ENCODE data around the gene CD2BP2. TPM values are rescaled to one million over a fixed set of nuclear protein-coding genes. Genes with fewer than 3 reads are reported as not detected.
A peak's percentile ranks its signal among the peaks of the same experiment; 100 is the strongest.
"Not testable (repeated sequence)": the region's sequence is repeated elsewhere in the genome, so short reads cannot be mapped to it uniquely, and the experiment has no call there.

The CD2BP2 gene
- total RNA-seq, 1 donor from 2014 or later: 77.8 TPM

GRCh38 chr16:30397776-30398660 lies 42.9 kb upstream of the CD2BP2 start:
- Mint-ChIP-seq H3K4me1 (ENCODE audit: low read depth, unreplicated experiment) (peaks cover 30% of the 10 kb centered on the region), H3K4me3 (ENCODE audit: unreplicated experiment) (no peak overlapping the region), H3K9me3 (ENCODE audit: unreplicated experiment) (peaks cover 28% of the 10 kb centered on the region), H3K27me3 (ENCODE audit: unreplicated experiment) (peaks cover 22% of the 10 kb centered on the region), H3K27ac (ENCODE audit: unreplicated experiment) (peak overlapping the region; percentile 88), H3K36me3 (ENCODE audit: unreplicated experiment) (peaks cover 5% of the 10 kb centered on the region)
- TF ChIP-seq CTCF (IDR thresholded peaks at IDR 0.05; ENCODE audit: partially characterized antibody, unreplicated experiment): no peak
- no peak for DNase-seq

GRCh38 chr16:30397056-30397455 lies 41.9 kb upstream of the CD2BP2 start:
- Mint-ChIP-seq H3K36me3 (ENCODE audit: unreplicated experiment) (peaks cover 5% of the 10 kb centered on the region), H3K27me3 (ENCODE audit: unreplicated experiment) (peaks cover 24% of the 10 kb centered on the region), H3K9me3 (ENCODE audit: unreplicated experiment) (peaks cover 28% of the 10 kb centered on the region), H3K4me1 (ENCODE audit: low read depth, unreplicated experiment) (peaks cover 30% of the 10 kb centered on the region), H3K27ac (ENCODE audit: unreplicated experiment) (peak overlapping the region; percentile 81), H3K4me3 (ENCODE audit: unreplicated experiment) (peak overlapping the region; percentile 93)
- no peak for DNase-seq
- no peak for TF ChIP-seq CTCF (IDR thresholded peaks at IDR 0.05; ENCODE audit: partially characterized antibody, unreplicated experiment)

- H3K36me3 Mint-ChIP-seq (ENCODE audit: unreplicated experiment); DNase-seq: not testable (repeated sequence)
- Mint-ChIP-seq H3K9me3 (ENCODE audit: unreplicated experiment) (peaks cover 26% of the 10 kb centered on the region), H3K4me1 (ENCODE audit: low read depth, unreplicated experiment) (peaks cover 30% of the 10 kb centered on the region), H3K4me3 (ENCODE audit: unreplicated experiment) (peak overlapping the region; percentile 93), H3K27ac (ENCODE audit: unreplicated experiment) (peak overlapping the region; percentile 98), H3K27me3 (ENCODE audit: unreplicated experiment) (peaks cover 22% of the 10 kb centered on the region)
Measured at GRCh38 chr16:30396627-30397026, 41.5 kb upstream of the CD2BP2 start.

GRCh38 chr16:30395992-30396585 lies 41.0 kb upstream of the CD2BP2 start:
- Mint-ChIP-seq H3K27me3 (ENCODE audit: unreplicated experiment) (peaks cover 19% of the 10 kb centered on the region), H3K36me3 (ENCODE audit: unreplicated experiment) (peaks cover 5% of the 10 kb centered on the region), H3K4me3 (ENCODE audit: unreplicated experiment) (peak overlapping the region; percentile 93), H3K9me3 (ENCODE audit: unreplicated experiment) (peaks cover 20% of the 10 kb centered on the region), H3K27ac (ENCODE audit: unreplicated experiment) (peak overlapping the region; percentile 98), H3K4me1 (ENCODE audit: low read depth, unreplicated experiment) (peaks cover 30% of the 10 kb centered on the region)
- DNase-seq: no peak
- no peak for TF ChIP-seq CTCF (IDR thresholded peaks at IDR 0.05; ENCODE audit: partially characterized antibody, unreplicated experiment)

- DNase-seq: peak; percentile 87
- H3K9me3 Mint-ChIP-seq (ENCODE audit: unreplicated experiment): peaks cover 17% of the 10 kb centered on the region
- peaks cover 5% of the 10 kb centered on the region for H3K36me3 Mint-ChIP-seq (ENCODE audit: unreplicated experiment)
- peak; percentile 18 for TF ChIP-seq CTCF (IDR thresholded peaks at IDR 0.05; ENCODE audit: partially characterized antibody, unreplicated experiment)
- H3K27ac Mint-ChIP-seq (ENCODE audit: unreplicated experiment): peak within 1 kb of the TSS; percentile 100
- peak within 1 kb of the TSS; percentile 99 for H3K4me3 Mint-ChIP-seq (ENCODE audit: unreplicated experiment)
- H3K4me1 Mint-ChIP-seq (ENCODE audit: low read depth, unreplicated experiment): peaks cover 30% of the 10 kb centered on the region
- H3K27me3 Mint-ChIP-seq (ENCODE audit: unreplicated experiment): peaks cover 19% of the 10 kb centered on the region
Measured at GRCh38 chr16:30395155-30395991, 40.3 kb upstream of the CD2BP2 start, which contains the start of gene ZNF48. Gene ZNF48 (plus strand): TSS chr16:30395420. CDS start chr16:30395795, 375 bp downstream.
